NCI-H187 (cell line): ENCODE data around the gene TMEM147.

Source experiments
- DNase-seq, 2 experiments: peaks; one replicate each; lab custom pipeline; 2025; lab: John Stamatoyannopoulos, UW

Gene TMEM147

DNA sequence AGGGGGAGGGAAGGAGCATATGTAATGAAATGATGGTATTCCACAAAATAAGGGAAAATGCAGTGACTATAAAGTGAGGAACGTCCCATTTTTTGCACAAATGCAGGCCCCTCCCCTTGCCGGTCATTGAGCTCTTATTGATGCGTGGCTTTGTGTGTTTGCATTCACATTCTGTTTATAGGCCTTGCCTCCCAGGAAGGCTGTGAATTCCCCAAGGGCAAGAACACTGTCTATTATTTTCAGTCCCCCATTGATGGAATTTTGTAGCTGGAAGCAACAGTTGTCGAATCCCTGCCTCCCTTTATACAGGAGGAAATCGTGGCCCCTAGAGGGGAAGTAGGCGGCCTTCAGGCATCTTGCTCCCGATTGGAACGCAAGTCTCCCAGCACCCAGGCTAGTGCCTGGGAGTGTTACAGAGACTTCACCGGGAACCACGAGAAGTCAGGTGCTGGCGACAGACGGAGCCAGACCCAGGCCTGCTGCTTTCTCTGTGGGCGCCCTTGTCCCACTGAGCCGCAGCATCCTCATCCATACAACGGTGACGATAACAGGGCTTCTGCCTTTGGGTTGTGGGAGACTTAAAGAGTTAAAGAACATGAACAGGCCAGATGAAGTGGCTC is 24.2 kb upstream of the TMEM147 start:
- DNase-seq = no peak

DNA sequence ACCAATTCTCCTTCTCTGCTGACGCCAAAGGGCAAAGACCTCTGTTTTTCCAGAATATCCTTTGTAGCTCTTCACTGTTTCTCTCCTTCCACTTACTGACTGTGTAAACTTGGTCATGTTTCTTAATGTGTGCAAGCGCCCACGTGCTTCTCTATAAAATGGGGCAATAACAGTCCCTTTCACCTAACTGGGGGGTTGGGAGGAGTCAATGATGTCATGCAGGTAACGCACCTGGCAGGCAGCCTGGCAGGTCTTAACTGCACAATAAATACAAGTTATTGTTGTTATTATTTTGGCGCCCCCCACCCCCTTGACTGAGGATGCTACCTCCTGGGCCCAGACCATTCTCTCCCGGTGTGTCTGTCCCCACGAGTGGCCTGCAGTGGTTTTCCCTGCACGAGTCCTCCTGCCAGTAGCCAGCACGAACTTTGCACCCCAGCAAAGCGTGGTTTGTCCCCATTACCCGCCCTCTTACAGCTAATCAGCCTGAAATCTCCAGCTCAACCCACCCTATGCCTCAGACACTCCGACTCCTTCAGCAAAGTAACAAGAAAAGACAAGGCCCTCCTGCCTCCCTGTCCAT is 22.6 kb upstream of the TMEM147 start:
- no peak for DNase-seq

DNA sequence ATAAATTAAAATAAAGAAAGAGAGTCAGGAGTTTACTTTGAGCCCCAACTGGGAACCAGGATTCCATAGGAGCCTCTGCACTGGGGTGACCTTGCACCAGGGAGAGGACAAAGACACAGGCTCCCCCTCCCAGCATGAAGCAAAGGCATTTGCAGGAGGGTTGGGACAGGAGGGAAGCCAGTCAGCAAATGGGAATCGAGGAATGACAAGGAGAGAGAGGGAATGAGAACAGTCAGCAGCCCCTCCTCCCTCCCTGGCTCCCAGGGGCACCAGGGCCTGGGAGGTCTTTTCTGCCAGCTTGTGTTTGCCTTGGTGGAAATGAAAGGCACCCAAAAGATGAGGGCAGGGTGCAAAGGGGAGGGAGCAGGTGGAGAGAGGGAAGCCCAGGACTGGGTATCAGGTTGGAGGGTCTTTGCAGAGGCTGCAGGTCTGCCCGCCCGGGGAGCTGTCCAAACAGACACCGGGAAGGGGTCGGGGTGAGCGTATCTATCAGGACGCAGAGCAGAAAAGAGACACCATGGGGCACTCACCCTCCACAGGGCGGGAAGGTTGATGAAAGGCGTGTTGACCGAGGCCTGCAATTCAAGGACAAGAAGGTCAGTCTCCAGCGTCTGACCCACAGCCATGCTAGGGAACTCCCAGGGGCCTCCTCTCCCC is 21.1 kb upstream of the TMEM147 start:
- no peak for DNase-seq

DNA sequence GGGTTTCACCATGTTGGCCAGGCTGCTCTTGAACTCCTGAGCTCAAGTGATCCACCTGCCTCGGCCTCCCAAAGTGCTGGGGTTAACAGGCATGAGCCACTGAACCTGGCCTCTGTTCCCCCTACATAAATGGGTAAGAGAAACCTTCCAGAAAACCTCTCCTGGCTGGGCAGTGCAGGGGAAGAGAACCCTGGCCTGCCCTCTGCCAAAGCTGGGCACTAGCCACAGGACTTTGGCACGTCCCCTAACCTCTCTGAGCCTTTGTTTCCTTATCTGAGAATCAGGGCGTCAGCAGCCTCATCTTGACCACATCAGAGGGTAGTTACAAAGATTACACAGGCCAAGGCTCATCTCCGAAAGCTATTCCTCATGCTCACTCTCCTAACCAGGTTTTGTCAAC is 19.6 kb upstream of the TMEM147 start:
- no peak for DNase-seq

DNA sequence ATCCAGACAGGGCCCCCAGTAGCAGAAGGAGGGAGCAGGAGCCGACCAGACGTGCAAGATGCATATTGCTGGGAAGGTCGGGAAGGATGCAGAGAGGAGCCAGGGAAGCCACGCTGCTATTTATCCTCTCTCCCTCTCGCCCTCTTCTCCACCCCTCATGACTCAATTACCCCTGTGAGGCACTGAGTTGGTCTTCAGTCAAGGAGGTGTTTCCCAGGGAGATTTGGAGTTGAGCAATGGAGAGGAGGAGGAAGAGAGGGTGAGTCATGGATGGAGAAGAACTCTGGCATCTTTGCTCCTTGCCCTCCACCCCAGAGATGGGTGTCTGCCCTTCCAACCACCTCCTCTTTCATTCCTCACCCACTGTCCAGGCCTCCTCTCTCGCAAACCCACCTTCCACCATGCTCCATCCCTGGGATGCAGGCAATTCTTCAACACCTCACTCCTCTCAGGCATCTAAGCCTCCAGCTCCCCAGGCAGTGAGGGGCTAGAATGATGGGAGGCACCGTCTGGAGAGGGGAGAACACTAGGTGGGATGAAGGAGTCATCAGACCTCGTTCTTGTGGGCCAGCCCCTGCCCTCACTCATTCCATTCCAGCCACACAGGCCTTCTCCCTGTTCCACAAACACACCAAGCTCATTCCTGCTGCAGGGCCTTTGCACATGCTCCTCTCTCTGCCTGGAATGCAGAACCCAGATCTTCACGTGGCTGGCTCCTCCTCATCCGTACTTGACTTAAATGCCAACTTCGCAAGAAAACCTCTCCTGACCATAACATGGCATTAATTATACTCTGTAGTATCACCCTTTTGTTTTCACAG is 17.0 kb upstream of the TMEM147 start, which contains the start of gene SBSN:
TSS of gene SBSN (minus strand) at position 94 of the 821 bp plus-strand sequence. CDS start at position 64, 30 bp downstream.
- DNase-seq = no peak

DNA sequence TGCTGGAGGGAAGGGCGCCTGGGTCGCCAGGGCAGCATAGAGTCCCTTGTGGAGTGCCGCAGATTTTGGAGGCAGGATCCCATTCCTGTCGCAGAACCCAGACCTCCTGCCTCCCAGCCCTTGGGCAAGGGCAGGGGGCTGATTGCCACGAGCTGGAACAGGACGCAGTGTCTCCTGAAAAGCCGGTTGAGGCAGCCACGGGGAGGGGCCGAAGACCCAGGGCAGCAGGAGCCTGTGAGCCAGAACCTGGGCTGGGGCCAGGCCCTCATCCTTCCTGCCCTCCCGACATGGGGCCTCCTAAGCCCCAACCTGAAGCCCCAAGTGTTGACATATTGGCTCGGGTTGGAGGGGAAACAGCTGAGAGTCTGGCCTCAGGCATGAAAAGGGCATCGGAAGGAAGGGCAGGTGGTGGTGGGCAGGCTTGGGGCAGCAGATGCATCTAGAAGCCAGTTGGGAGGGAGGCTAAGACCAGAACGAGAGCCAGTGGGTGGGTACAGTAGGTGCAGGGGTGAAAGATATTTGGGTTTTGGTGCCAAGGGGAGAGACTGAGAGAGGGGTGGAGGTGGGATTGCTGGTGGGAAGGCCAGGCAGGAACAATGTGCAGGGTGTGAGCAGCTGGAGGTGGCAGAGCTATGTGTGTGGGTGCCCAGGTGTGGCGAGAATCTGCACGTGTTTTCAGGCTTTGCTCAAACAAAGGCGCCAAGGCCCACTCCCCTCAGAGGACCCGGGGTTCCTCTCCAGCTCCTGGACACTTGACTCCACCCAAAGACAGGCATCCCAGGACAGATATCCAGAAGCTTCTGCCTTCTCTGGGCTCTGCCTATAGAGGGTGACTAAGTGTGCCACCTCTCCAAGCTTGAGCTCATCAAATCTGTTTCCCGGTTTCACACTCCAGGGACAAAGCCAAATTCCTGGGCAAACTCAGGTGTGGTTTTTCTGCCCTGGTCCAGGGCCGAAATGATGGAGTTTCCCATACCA is 15.9 kb upstream of the TMEM147 start:
- DNase-seq = no peak

DNA sequence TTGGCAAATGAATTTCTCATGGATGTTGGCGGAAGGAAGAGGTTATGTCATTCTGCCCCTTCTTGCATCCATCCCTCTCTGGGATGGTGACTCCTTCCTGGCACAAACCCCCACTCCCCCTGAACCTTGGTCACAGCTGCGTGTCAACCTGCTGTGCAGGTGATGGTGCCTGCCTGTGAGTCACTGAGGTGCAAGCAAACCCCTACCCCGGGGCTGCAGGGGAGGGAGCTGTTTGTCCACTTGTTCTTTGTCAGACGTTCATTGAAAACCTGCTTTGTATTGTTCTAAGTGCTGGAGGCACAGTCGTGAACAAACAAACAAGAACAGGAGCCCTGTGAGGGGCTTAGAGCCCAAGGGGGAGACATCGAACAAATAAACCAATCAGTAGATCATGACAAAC is 14.1 kb upstream of the TMEM147 start:
- DNase-seq = no peak

DNA sequence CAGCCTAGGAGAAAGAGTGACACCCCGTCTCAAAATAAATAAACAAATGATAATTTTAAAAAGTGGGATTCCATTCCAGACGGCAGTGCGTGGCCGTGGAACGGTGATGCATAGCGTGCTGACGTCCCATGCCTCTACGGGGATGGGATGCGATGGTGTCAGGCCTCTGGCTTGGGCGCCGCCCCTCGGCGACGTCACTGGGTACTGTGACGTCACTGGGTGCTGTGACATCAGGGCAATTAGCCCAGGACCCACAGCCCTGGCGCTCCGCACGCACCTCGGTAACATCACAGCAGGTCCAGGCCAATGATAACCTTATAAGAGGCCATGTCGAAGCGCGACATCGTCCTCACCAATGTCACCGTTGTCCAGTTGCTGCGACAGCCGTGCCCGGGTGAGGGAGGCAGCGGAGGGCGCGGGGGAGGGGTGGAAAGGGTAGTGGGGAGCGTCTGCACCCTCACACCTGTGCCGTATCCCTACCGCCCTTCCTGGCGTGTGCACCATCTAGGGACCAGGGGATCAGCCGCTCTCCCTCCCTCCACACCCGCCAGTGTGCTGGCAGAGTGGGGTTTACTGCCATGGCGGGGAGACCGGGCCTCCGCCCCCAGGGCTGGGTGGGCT is 12.1 kb upstream of the TMEM147 start, which contains the start of gene GAPDHS:
TSS of gene GAPDHS (plus strand) at position 256 of the 621 bp plus-strand sequence. CDS start at position 328, 72 bp downstream.
- no peak for DNase-seq

DNA sequence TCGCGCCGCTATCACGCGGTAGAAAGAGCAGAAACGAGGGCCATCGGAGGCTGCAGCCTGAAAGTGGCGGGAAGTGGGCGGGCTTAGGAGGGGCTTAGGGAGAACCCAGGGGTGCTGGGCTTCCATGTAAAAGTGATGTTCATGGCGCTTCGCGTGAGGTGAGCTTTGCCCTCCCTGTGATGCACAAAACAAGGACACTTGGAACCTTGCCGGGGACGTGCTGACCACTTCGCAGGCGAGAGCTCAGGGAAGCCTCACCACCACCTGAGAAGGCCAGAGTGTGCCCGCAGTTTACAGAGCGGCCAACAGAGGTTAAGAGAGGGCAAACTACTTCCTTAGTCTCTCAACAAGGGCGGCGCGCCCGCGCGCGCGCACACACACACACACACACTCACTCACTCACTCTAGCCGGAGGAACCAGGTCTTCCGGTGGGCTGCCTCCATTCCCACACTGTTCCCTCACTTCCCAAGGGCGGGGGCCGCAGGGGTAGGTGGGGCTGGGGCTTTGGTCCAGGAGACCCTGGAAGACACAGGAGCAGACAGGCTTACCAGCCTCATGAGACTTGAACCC is 11.5 kb upstream of the TMEM147 start:
- no peak for DNase-seq

DNA sequence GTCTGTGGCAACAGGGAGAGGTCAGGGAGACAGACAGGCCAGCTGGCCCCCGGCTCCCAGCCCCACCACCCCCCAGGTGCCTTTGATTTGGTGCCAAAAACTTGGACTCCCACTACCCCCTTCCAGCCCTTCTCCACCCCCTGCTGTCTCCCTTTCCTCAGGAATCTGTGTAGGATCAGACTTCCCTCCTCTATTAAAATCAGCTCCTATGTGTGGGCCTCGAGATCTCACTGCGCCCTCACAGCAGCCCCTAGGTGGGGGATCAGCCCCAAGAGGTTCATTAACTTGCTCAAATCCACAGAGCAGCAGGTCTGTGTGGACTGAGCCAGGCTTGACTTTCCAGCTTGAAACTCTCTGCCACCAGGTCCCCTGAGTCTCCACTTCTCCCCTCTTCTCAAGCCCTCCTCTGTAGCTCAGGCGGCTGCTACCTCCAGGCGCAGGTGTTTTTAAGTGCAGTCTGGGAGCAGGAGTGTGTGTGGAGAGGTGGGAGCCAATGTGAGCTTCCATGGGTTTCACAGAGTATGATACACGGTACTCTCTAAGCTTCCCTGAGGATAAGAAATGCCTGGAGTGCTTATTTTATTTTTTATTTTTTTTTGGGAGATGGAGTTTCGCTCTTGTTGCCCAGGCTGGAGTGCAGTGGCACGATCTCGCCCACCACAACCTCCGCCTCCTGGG is 10.5 kb upstream of the TMEM147 start:
- no peak for DNase-seq

DNA sequence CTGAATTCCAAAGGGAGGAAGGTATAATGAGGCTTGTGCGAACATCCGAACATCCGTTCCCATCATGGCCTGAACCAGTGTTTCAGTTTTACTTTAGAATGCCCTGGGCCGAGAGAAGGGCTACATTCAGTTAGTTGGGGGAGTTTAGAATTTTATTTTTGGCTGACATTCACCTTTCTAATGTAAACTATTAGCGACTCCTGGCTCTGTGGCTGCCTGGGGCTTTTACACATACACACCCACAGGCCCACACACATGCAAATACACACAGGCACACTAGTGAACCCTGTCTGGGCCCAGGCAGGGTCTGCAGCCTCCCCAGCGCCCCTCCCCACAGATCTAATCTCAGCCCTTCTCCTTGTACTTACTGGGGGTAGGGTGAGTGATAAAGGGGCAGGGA is 6.1 kb upstream of the TMEM147 start:
- no peak for DNase-seq

DNA sequence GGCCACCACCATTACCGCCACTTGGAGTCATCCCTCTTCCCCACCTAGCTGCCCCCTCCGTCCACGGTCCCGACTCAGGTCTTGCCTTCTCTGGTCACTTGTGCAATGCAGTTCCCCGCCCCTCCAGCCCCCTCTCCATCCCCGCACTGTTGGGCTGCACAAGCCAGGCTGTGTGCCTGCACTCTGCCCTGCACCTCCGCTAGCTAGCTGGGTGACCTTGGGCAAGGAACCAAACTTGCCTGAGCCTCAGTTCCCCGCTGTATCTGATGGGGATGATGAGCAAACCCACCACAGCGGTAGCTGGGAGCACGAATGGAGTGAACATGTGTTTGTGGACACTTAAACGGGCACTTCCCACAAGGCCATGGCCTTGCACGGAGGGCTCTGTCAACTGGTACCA is 5.6 kb upstream of the TMEM147 start:
- no peak for DNase-seq

DNA sequence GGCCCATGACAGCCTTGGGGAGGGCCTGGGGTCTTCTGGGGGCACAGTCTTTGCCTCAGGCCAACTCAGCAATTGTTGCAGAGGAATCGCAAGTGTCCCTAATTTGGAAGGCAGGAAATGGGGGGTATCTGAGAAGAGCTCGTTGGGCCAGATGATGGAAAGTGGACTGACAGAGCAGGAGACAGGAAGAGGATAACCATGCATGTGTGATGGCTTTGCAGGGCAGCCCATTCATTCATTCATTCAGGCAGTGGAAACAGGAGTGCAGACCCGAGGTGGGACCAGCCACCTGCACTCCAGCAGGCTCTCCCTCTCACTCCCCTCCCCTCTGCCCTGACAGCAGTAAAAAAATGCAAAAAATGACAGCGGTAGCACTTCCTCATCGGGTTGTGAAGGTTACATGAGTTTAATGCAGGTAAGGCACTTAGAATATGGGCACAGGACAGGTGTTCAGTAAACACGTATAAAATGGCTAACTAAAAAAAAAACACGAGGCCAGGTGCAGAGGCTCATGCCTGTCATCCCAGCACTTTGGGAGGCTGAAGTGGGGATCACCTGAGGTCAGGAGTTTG is 5.0 kb upstream of the TMEM147 start:
- no peak for DNase-seq

DNA sequence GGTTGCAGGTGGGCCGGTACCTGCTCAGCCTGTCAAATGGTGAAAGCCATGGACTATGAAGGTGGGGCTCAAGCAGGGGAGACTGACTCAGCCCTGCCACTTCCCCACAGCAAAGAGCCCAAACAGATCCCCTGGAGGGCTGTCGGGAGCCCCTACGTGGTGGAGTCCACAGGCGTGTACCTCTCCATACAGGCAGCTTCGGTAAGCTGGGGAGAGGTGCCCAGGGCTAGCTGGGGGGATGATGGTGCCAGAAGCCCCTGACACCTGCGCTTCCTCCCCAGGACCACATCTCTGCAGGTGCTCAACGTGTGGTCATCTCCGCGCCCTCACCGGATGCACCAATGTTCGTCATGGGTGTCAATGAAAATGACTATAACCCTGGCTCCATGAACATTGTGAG is 3.2 kb upstream of the TMEM147 start:
- DNase-seq = no peak

DNA sequence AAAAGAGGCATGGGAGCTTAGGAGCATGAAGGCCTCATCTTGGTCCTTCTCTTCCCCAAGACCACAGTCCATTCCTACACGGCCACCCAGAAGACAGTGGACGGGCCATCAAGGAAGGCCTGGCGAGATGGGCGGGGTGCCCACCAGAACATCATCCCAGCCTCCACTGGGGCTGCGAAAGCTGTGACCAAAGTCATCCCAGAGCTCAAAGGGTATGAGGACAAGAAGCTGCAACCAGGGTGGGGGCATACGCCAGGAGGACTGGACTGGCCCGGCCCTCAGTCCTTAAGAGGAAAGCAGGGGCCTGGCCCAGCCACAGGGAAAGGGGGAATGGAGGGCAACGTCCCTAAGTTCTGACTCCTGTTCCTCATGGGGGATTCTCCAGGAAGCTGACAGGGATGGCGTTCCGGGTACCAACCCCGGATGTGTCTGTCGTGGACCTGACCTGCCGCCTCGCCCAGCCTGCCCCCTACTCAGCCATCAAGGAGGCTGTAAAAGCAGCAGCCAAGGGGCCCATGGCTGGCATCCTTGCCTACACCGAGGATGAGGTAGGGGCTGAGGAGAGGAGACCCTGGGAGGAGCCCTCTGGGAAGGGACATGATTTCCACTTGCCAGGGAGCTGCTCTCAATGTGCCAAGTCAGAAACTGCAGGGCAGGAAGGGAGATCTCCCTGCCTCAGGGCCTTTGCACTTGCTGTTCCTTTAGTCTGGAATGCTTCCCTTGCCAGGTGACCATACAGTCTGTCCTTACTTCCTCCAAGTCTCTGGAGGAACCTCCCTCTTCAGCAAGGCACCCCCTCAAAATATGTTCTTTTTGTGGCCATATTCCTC is 1.9 kb upstream of the TMEM147 start:
- no peak for DNase-seq

DNA sequence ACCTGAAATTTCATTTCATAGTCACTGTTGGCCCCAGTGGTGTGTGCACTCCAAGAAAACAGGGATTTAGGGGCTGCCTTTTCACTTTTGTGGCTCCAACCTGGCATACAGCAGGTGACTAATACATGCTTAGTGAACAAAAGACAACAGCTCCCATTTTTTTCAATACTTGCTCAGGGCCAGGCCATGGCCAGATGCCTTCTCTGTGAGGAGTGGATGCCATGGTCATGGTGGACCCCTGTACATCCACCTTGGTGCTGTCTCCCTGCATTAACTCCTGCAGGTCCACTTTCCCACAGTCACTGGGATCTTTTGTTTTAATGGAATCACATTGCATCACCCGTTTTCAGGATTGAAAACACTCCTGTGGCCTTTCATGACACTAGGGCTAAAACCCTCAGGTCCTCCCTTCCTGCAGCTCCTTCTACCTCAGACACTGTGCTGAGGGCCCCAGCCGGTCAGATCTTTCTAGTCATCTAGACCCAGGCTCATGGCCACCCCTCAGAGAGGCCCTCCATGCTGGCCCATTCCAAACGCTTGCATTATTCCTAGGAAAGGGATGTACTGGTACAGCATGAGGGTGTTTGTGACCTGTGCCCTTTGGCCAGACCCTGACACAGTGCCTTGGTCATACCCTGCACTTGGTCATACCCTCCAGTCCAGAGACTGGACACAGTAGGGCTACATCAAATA is 1.2 kb upstream of the TMEM147 start:
- no peak for DNase-seq

DNA sequence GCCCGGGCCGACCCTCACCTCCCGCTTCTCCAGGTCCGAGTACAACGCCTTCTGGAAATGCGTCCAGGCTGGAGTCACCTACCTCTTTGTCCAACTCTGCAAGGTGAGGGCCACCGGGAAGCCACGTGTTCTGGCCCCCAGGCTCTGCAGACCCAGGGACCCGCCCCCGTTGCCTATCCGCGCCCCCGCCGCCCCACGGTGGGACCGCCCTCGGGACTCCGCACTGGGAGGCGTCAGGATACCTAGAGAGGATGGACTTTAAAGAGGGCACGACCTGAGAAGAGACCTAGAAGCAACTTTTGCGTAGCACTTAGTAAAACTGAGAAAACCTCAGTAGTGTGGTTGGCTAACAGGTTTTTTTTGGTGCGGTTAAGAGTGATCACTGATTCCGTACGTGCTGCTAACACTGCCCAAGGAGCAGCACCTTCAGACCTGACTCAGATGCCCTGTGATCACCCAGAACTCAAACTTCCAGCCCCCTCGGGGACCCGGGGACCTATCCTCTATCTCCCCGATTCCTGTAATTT is 492 bp downstream of the TMEM147 start:
- DNase-seq = no peak

DNA sequence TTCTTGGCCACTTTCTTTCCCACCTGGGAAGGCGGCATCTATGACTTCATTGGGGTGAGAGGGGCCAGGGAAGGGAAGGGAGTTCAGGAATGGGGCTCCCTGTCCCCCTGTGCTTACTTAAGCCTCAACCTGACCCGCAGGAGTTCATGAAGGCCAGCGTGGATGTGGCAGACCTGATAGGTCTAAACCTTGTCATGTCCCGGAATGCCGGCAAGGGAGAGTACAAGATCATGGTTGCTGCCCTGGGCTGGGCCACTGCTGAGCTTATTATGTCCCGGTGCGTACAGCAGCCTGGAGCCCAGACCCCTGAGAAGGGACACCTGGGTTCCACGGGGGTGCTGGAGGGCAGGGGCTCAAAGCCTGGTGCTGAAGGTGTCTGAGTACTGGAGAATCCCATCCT is 1.1 kb downstream of the TMEM147 start:
- no peak for DNase-seq
